Mesothelial cell of epicardium (in vitro differentiated cells): Measurements from ENCODE around the gene C1QTNF9B. TPM values are rescaled to one million over a fixed set of nuclear protein-coding genes. Genes with fewer than 3 reads are reported as not detected.

Source experiments
- DNase-seq, 2 experiments: peaks; one replicate each; pipeline ENCODE4 v3.0.0; 2021; ENCODE audit warnings: low spot score in 2 of 2; ENCODE audit not compliant: unreplicated experiment in 2 of 2
- H3K27ac Mint-ChIP-seq: 2 replicates; pipeline ENCODE4 v1.8.0; 2021; ENCODE audit warnings: mixed read lengths
- H3K27me3 Mint-ChIP-seq: 2 replicates; pipeline ENCODE4 v1.8.0; 2021; ENCODE audit warnings: low read depth, mixed read lengths
- H3K36me3 Mint-ChIP-seq: 2 replicates; pipeline ENCODE4 v1.8.0; 2021; ENCODE audit warnings: mixed read lengths
- H3K4me1 Mint-ChIP-seq: 2 replicates; pipeline ENCODE4 v1.8.0; 2021; ENCODE audit warnings: mixed read lengths
- H3K4me3 Mint-ChIP-seq: 2 replicates; pipeline ENCODE4 v1.8.0; 2021; ENCODE audit warnings: mild to moderate bottlenecking, moderate library complexity, mixed read lengths
- H3K9me3 Mint-ChIP-seq: 2 replicates; pipeline ENCODE4 v1.8.0; 2021; ENCODE audit warnings: mixed read lengths
- CTCF ChIP-seq: fragments of 200-600 bp; sonication (generic); IDR thresholded peaks from one replicate; pipeline ENCODE4 v1.5.0; 2021; ENCODE audit warnings: antibody characterized with exemption; ENCODE audit not compliant: unreplicated experiment
- total RNA-seq: library from RNA; stranded (reverse); gene quantifications from 3 replicates; pipeline ENCODE4 v1.2.1, GENCODE V29; 2021

Gene C1QTNF9B
- total RNA-seq, 1 donor from 2014 or later = not detected

- no peak overlapping the region for H3K27ac Mint-ChIP-seq
- no peaks in the 10 kb centered on the region for H3K9me3 Mint-ChIP-seq
- H3K36me3 Mint-ChIP-seq = peaks cover 2% of the 10 kb centered on the region
- peaks cover 20% of the 10 kb centered on the region for H3K4me1 Mint-ChIP-seq
- no peak for DNase-seq
- no peak for TF ChIP-seq CTCF
- no peak overlapping the region for H3K4me3 Mint-ChIP-seq
- H3K27me3 Mint-ChIP-seq = no peaks in the 10 kb centered on the region
Measured at GRCh38 chr13:23845105-23845725, 52.1 kb downstream of the C1QTNF9B start.

GRCh38 chr13:23844132-23844531 is 53.2 kb downstream of the C1QTNF9B start:
- Mint-ChIP-seq H3K9me3 (no peaks in the 10 kb centered on the region), H3K27ac (no peak overlapping the region), H3K36me3 (peaks cover 2% of the 10 kb centered on the region), H3K4me1 (peaks cover 20% of the 10 kb centered on the region), H3K4me3 (no peak overlapping the region), H3K27me3 (no peaks in the 10 kb centered on the region)
- no peak for TF ChIP-seq CTCF
- no peak for DNase-seq

GRCh38 chr13:23843436-23843835 is 53.9 kb downstream of the C1QTNF9B start:
- peaks cover 2% of the 10 kb centered on the region for H3K36me3 Mint-ChIP-seq
- H3K27me3 Mint-ChIP-seq = no peaks in the 10 kb centered on the region
- DNase-seq = no peak
- no peak for TF ChIP-seq CTCF
- no peak overlapping the region for H3K4me3 Mint-ChIP-seq
- H3K9me3 Mint-ChIP-seq = no peaks in the 10 kb centered on the region
- H3K27ac Mint-ChIP-seq = no peak overlapping the region
- peaks cover 17% of the 10 kb centered on the region for H3K4me1 Mint-ChIP-seq

DNA sequence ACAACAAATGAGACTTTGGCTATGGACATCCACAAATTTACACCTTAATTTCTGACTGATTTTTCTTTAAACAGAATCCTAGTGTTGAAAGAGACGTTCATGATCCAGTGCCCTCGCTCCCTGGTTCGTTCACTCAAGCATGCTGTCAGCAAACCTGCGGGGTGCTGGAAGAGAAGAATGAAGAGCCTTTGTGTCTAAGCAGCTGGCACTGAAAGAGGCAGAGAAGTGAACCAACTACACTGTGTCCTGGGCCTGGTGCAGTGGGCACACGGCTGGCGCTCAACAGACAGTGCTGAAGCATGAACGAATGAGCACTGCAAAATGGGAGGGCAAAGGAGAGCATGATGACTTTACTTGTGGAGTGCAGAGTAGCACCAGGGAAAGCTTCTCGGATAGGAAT is 54.9 kb downstream of the C1QTNF9B start:
- peaks cover 7% of the 10 kb centered on the region for H3K4me1 Mint-ChIP-seq
- H3K27ac Mint-ChIP-seq = no peak overlapping the region
- H3K36me3 Mint-ChIP-seq = peaks cover 2% of the 10 kb centered on the region
- H3K27me3 Mint-ChIP-seq = no peaks in the 10 kb centered on the region
- no peaks in the 10 kb centered on the region for H3K9me3 Mint-ChIP-seq
- H3K4me3 Mint-ChIP-seq = no peak overlapping the region
- TF ChIP-seq CTCF = no peak
- DNase-seq = no peak

Other genes starting within 250 kb of the C1QTNF9B start
- 11.3 to 13.1 TPM (median 11.7 TPM) in 3 replicates for gene MIPEP, start 8.1 kb downstream of the C1QTNF9B start, total RNA-seq